T-helper 1 cell treated with Interleukin-12 subunit alpha and Interleukin-12 subunit beta and Interleukin-4 antibody, amounts not matched to agents 30 μg/mL and 1 μg/mL, for 36 hours (primary cell): Measurements from ENCODE around the gene CLDN15.
A peak's percentile ranks its signal among the peaks of the same experiment; 100 is the strongest.

Source experiments
- H3K27ac Mint-ChIP-seq: one replicate; pipeline ENCODE4 v1.8.0; 2021; ENCODE audit warnings: mild to moderate bottlenecking, mixed read lengths
- H3K27me3 Mint-ChIP-seq: one replicate; pipeline ENCODE4 v1.8.0; 2021; ENCODE audit warnings: low read depth, mixed read lengths
- H3K36me3 Mint-ChIP-seq: one replicate; pipeline ENCODE4 v1.8.0; 2021; ENCODE audit warnings: low read depth, mixed read lengths
- H3K4me1 Mint-ChIP-seq: one replicate; pipeline ENCODE4 v1.8.0; 2021; ENCODE audit warnings: low read depth, mixed read lengths
- H3K4me3 Mint-ChIP-seq: one replicate; pipeline ENCODE4 v1.8.0; 2021; ENCODE audit warnings: mild to moderate bottlenecking, moderate library complexity, mixed read lengths
- H3K9me3 Mint-ChIP-seq: one replicate; pipeline ENCODE4 v1.8.0; 2021; ENCODE audit warnings: mixed read lengths

The CLDN15 gene

GRCh38 chr7:101238226-101239182 lies 902 bp upstream of the CLDN15 start:
- no peaks in the 10 kb centered on the region for H3K9me3 Mint-ChIP-seq
- no peaks in the 10 kb centered on the region for H3K27me3 Mint-ChIP-seq
- peaks cover 6% of the 10 kb centered on the region for H3K4me1 Mint-ChIP-seq
- peaks cover 3% of the 10 kb centered on the region for H3K36me3 Mint-ChIP-seq
- H3K4me3 Mint-ChIP-seq = no peak overlapping the region
- H3K27ac Mint-ChIP-seq = no peak overlapping the region

- Mint-ChIP-seq H3K27ac (no peak overlapping the region), H3K4me3 (no peak overlapping the region), H3K9me3 (no peaks in the 10 kb centered on the region), H3K4me1 (peaks cover 1% of the 10 kb centered on the region), H3K36me3 (peaks cover 5% of the 10 kb centered on the region), H3K27me3 (no peaks in the 10 kb centered on the region)
These were observed 1.2 kb downstream of the CLDN15 start for GRCh38 chr7:101236292-101236835.

- no peak overlapping the region for H3K4me3 Mint-ChIP-seq
- no peak overlapping the region for H3K27ac Mint-ChIP-seq
- no peaks in the 10 kb centered on the region for H3K4me1 Mint-ChIP-seq
- H3K27me3 Mint-ChIP-seq = no peaks in the 10 kb centered on the region
- no peaks in the 10 kb centered on the region for H3K9me3 Mint-ChIP-seq
- H3K36me3 Mint-ChIP-seq = peaks cover 7% of the 10 kb centered on the region
These were observed 2.1 kb downstream of the CLDN15 start for GRCh38 chr7:101235522-101235921.

- Mint-ChIP-seq H3K9me3 (no peaks in the 10 kb centered on the region), H3K4me1 (no peaks in the 10 kb centered on the region), H3K36me3 (peaks cover 7% of the 10 kb centered on the region), H3K4me3 (no peak overlapping the region), H3K27me3 (no peaks in the 10 kb centered on the region), H3K27ac (no peak overlapping the region)
These were observed 2.6 kb downstream of the CLDN15 start for GRCh38 chr7:101235050-101235449.

- no peak overlapping the region for H3K4me3 Mint-ChIP-seq
- peaks cover 7% of the 10 kb centered on the region for H3K36me3 Mint-ChIP-seq
- no peak overlapping the region for H3K27ac Mint-ChIP-seq
- H3K9me3 Mint-ChIP-seq = no peaks in the 10 kb centered on the region
- no peaks in the 10 kb centered on the region for H3K4me1 Mint-ChIP-seq
- no peaks in the 10 kb centered on the region for H3K27me3 Mint-ChIP-seq
These were observed 3.0 kb downstream of the CLDN15 start for GRCh38 chr7:101234636-101235035.

- Mint-ChIP-seq H3K4me3 (no peak overlapping the region), H3K4me1 (no peaks in the 10 kb centered on the region), H3K27ac (no peak overlapping the region), H3K9me3 (no peaks in the 10 kb centered on the region), H3K36me3 (peaks cover 7% of the 10 kb centered on the region), H3K27me3 (no peaks in the 10 kb centered on the region)
These were observed 3.6 kb downstream of the CLDN15 start for GRCh38 chr7:101233907-101234547.

- Mint-ChIP-seq H3K27me3 (no peaks in the 10 kb centered on the region), H3K9me3 (no peaks in the 10 kb centered on the region), H3K27ac (no peak overlapping the region), H3K4me3 (no peak overlapping the region), H3K36me3 (peaks cover 5% of the 10 kb centered on the region), H3K4me1 (no peaks in the 10 kb centered on the region)
These were observed 5.3 kb downstream of the CLDN15 start for GRCh38 chr7:101232141-101232850.

- Mint-ChIP-seq H3K4me1 (no peaks in the 10 kb centered on the region), H3K9me3 (no peaks in the 10 kb centered on the region), H3K27ac (no peak overlapping the region), H3K36me3 (peaks cover 8% of the 10 kb centered on the region), H3K27me3 (no peaks in the 10 kb centered on the region), H3K4me3 (no peak overlapping the region)
These were observed 6.0 kb downstream of the CLDN15 start for GRCh38 chr7:101231644-101232043.

- Mint-ChIP-seq H3K4me1 (no peaks in the 10 kb centered on the region), H3K27ac (no peak overlapping the region), H3K36me3 (peaks cover 22% of the 10 kb centered on the region), H3K27me3 (no peaks in the 10 kb centered on the region), H3K9me3 (no peaks in the 10 kb centered on the region), H3K4me3 (no peak overlapping the region)
These were observed 10.9 kb downstream of the CLDN15 start for GRCh38 chr7:101226721-101227120.

- Mint-ChIP-seq H3K4me1 (no peaks in the 10 kb centered on the region), H3K27ac (no peak overlapping the region), H3K27me3 (no peaks in the 10 kb centered on the region), H3K36me3 (peaks cover 23% of the 10 kb centered on the region), H3K4me3 (no peak overlapping the region), H3K9me3 (no peaks in the 10 kb centered on the region)
These were observed 12.0 kb downstream of the CLDN15 start for GRCh38 chr7:101225650-101226049.

- H3K4me1 Mint-ChIP-seq = peaks cover 10% of the 10 kb centered on the region
- no peak overlapping the region for H3K4me3 Mint-ChIP-seq
- H3K36me3 Mint-ChIP-seq = peaks cover 22% of the 10 kb centered on the region
- no peak overlapping the region for H3K27ac Mint-ChIP-seq
- H3K27me3 Mint-ChIP-seq = no peaks in the 10 kb centered on the region
- no peaks in the 10 kb centered on the region for H3K9me3 Mint-ChIP-seq
These were observed 14.1 kb downstream of the CLDN15 start for GRCh38 chr7:101223528-101223927.

- Mint-ChIP-seq H3K4me3 (no peak overlapping the region), H3K27me3 (no peaks in the 10 kb centered on the region), H3K27ac (no peak overlapping the region), H3K36me3 (peaks cover 22% of the 10 kb centered on the region), H3K9me3 (no peaks in the 10 kb centered on the region), H3K4me1 (peaks cover 17% of the 10 kb centered on the region)
These were observed 15.2 kb downstream of the CLDN15 start for GRCh38 chr7:101222275-101222830.

- Mint-ChIP-seq H3K27me3 (no peaks in the 10 kb centered on the region), H3K4me3 (peak overlapping the region; percentile 57), H3K9me3 (no peaks in the 10 kb centered on the region), H3K4me1 (peaks cover 25% of the 10 kb centered on the region), H3K27ac (no peak overlapping the region), H3K36me3 (peaks cover 29% of the 10 kb centered on the region)
These were observed 17.3 kb downstream of the CLDN15 start for GRCh38 chr7:101220295-101220694.
